BLaER1 (cell line): ENCODE results near the gene CCR8.
A peak's percentile ranks its signal among the peaks of the same experiment; 100 is the strongest.

Experiments
- H3K27ac ChIP-seq: shearing (Covaris generic); formaldehyde crosslinking; 2 replicates; pipeline ENCODE4 v1.8.1; 2022
- H3K27me3 ChIP-seq: shearing (Covaris generic); formaldehyde crosslinking; 2 replicates; pipeline ENCODE4 v1.8.1; 2022
- H3K36me3 ChIP-seq: shearing (Covaris generic); formaldehyde crosslinking; 2 replicates; pipeline ENCODE4 v1.8.1; 2022
- H3K4me1 ChIP-seq: shearing (Covaris generic); formaldehyde crosslinking; 2 replicates; pipeline ENCODE4 v1.8.1; 2022
- H3K4me2 ChIP-seq: shearing (Covaris generic); formaldehyde crosslinking; 2 replicates; pipeline ENCODE4 v1.8.1; 2022
- H3K4me3 ChIP-seq: shearing (Covaris generic); formaldehyde crosslinking; 2 replicates; pipeline ENCODE4 v1.8.1; 2022
- H3K9ac ChIP-seq: shearing (Covaris generic); formaldehyde crosslinking; 2 replicates; pipeline ENCODE4 v1.8.1; 2022
- H3K9me3 ChIP-seq: shearing (Covaris generic); formaldehyde crosslinking; 2 replicates; pipeline ENCODE4 v1.8.1; 2022
- H4K20me1 ChIP-seq: shearing (Covaris generic); formaldehyde crosslinking; 2 replicates; pipeline ENCODE4 v1.8.1; 2022
- Cebpa-rat ChIP-seq: shearing (Covaris generic); IDR thresholded peaks from 2 replicates; pipeline ENCODE4 v1.8.1; 2022

Gene CCR8

GRCh38 chr3:39288300-39288808 lies 41.2 kb upstream of the CCR8 start:
- peak overlapping the region; percentile 75 for H3K4me2 ChIP-seq

GRCh38 chr3:39289107-39289506 lies 40.4 kb upstream of the CCR8 start:
- no peaks in the 10 kb centered on the region for H3K27me3 ChIP-seq
- H3K27ac ChIP-seq: peak overlapping the region; percentile 49; the same call in 1 of the 2 replicates
- H4K20me1 ChIP-seq: no peaks in the 10 kb centered on the region
- TF ChIP-seq Cebpa-rat: no peak
- H3K36me3 ChIP-seq: no peaks in the 10 kb centered on the region
- no peak overlapping the region for H3K4me3 ChIP-seq
- peaks cover 28% of the 10 kb centered on the region for H3K4me1 ChIP-seq
- H3K9me3 ChIP-seq: no peaks in the 10 kb centered on the region
- H3K4me2 ChIP-seq: peak overlapping the region; percentile 75
- H3K9ac ChIP-seq: no peak overlapping the region

More at GRCh38 chr3:39288300-39288808, 41.2 kb upstream of the CCR8 start:
- H3K4me3 ChIP-seq: no peak overlapping the region
- no peaks in the 10 kb centered on the region for H3K9me3 ChIP-seq
- no peak overlapping the region for H3K9ac ChIP-seq
- TF ChIP-seq Cebpa-rat: no peak
- peaks cover 29% of the 10 kb centered on the region for H3K4me1 ChIP-seq
- H3K27ac ChIP-seq: no peak overlapping the region
- H3K27me3 ChIP-seq: no peaks in the 10 kb centered on the region
- no peaks in the 10 kb centered on the region for H4K20me1 ChIP-seq
- H3K36me3 ChIP-seq: no peaks in the 10 kb centered on the region

GRCh38 chr3:39290255-39290654 lies 39.3 kb upstream of the CCR8 start:
- no peaks in the 10 kb centered on the region for H4K20me1 ChIP-seq
- peak overlapping the region; percentile 75 for H3K4me2 ChIP-seq
- H3K4me1 ChIP-seq: peaks cover 28% of the 10 kb centered on the region
- no peaks in the 10 kb centered on the region for H3K27me3 ChIP-seq
- H3K9ac ChIP-seq: peak overlapping the region; percentile 32; the same call in 1 of the 2 replicates
- no peak overlapping the region for H3K4me3 ChIP-seq
- no peak for TF ChIP-seq Cebpa-rat
- H3K36me3 ChIP-seq: no peaks in the 10 kb centered on the region
- no peak overlapping the region for H3K27ac ChIP-seq
- no peaks in the 10 kb centered on the region for H3K9me3 ChIP-seq

GRCh38 chr3:39291903-39292329 lies 37.6 kb upstream of the CCR8 start:
- Histone ChIP-seq H3K9ac (no peak overlapping the region), H4K20me1 (no peaks in the 10 kb centered on the region), H3K4me2 (no peak overlapping the region), H3K4me3 (no peak overlapping the region), H3K4me1 (peaks cover 28% of the 10 kb centered on the region), H3K27me3 (no peaks in the 10 kb centered on the region), H3K36me3 (no peaks in the 10 kb centered on the region), H3K27ac (no peak overlapping the region), H3K9me3 (no peaks in the 10 kb centered on the region)
- TF ChIP-seq Cebpa-rat: no peak

- no peak overlapping the region for H3K27ac ChIP-seq
- no peak for TF ChIP-seq Cebpa-rat
- peaks cover 28% of the 10 kb centered on the region for H3K4me1 ChIP-seq
- no peak overlapping the region for H3K9ac ChIP-seq
- H3K4me3 ChIP-seq: no peak overlapping the region
- H3K36me3 ChIP-seq: no peaks in the 10 kb centered on the region
- H4K20me1 ChIP-seq: no peaks in the 10 kb centered on the region
- no peaks in the 10 kb centered on the region for H3K27me3 ChIP-seq
- H3K4me2 ChIP-seq: no peak overlapping the region
- peaks cover 7% of the 10 kb centered on the region for H3K9me3 ChIP-seq
These were observed 36.5 kb upstream of the CCR8 start for GRCh38 chr3:39292961-39293360.

GRCh38 chr3:39294446-39295183 lies 34.9 kb upstream of the CCR8 start:
- H3K4me1 ChIP-seq: peaks cover 16% of the 10 kb centered on the region
- peaks cover 23% of the 10 kb centered on the region for H3K9me3 ChIP-seq
- H3K9ac ChIP-seq: no peak overlapping the region
- no peak overlapping the region for H3K4me2 ChIP-seq
- H3K4me3 ChIP-seq: no peak overlapping the region
- no peak overlapping the region for H3K27ac ChIP-seq
- H3K36me3 ChIP-seq: no peaks in the 10 kb centered on the region
- H3K27me3 ChIP-seq: no peaks in the 10 kb centered on the region
- no peaks in the 10 kb centered on the region for H4K20me1 ChIP-seq
- TF ChIP-seq Cebpa-rat: no peak

GRCh38 chr3:39295184-39295775 lies 34.2 kb upstream of the CCR8 start:
- no peak for TF ChIP-seq Cebpa-rat
- H3K4me3 ChIP-seq: no peak overlapping the region
- H3K27me3 ChIP-seq: no peaks in the 10 kb centered on the region
- no peaks in the 10 kb centered on the region for H4K20me1 ChIP-seq
- H3K9me3 ChIP-seq: peaks cover 30% of the 10 kb centered on the region
- no peak overlapping the region for H3K9ac ChIP-seq
- no peak overlapping the region for H3K27ac ChIP-seq
- H3K4me1 ChIP-seq: peaks cover 9% of the 10 kb centered on the region
- H3K4me2 ChIP-seq: no peak overlapping the region
- H3K36me3 ChIP-seq: no peaks in the 10 kb centered on the region

- Histone ChIP-seq H3K36me3 (no peaks in the 10 kb centered on the region), H3K4me2 (no peak overlapping the region), H3K27ac (no peak overlapping the region), H4K20me1 (no peaks in the 10 kb centered on the region), H3K27me3 (no peaks in the 10 kb centered on the region), H3K4me1 (0 out of 2 replicates have a peak, but pooled peaks cover 7% of the 10 kb centered on the region), H3K9me3 (peaks cover 36% of the 10 kb centered on the region), H3K4me3 (no peak overlapping the region), H3K9ac (no peak overlapping the region)
- no peak for TF ChIP-seq Cebpa-rat
These were observed 33.1 kb upstream of the CCR8 start for GRCh38 chr3:39296197-39297077.

- no peak for TF ChIP-seq Cebpa-rat
- no peak overlapping the region for H3K9ac ChIP-seq
- no peak overlapping the region for H3K4me3 ChIP-seq
- H3K36me3 ChIP-seq: no peaks in the 10 kb centered on the region
- peaks cover 44% of the 10 kb centered on the region for H3K9me3 ChIP-seq
- H3K4me1 ChIP-seq: 0 out of 2 replicates have a peak, but pooled peaks cover 6% of the 10 kb centered on the region
- H3K4me2 ChIP-seq: no peak overlapping the region
- H3K27ac ChIP-seq: no peak overlapping the region
- no peaks in the 10 kb centered on the region for H4K20me1 ChIP-seq
- H3K27me3 ChIP-seq: no peaks in the 10 kb centered on the region
These were observed 30.2 kb upstream of the CCR8 start for GRCh38 chr3:39299279-39299678.

GRCh38 chr3:39302178-39302577 lies 27.3 kb upstream of the CCR8 start:
- Histone ChIP-seq H3K36me3 (no peaks in the 10 kb centered on the region), H3K9me3 (peaks cover 53% of the 10 kb centered on the region), H3K4me3 (no peak overlapping the region), H3K4me1 (no peaks in the 10 kb centered on the region), H3K9ac (no peak overlapping the region), H3K27me3 (no peaks in the 10 kb centered on the region), H4K20me1 (no peaks in the 10 kb centered on the region), H3K4me2 (no peak overlapping the region), H3K27ac (no peak overlapping the region)
- TF ChIP-seq Cebpa-rat: no peak
